ENCODE measurements around the gene TTC23. TPM values are rescaled to one million over a fixed set of nuclear protein-coding genes. Genes with fewer than 3 reads are reported as not detected.

TTC23 gene
- total and polyA plus RNA-seq, 7 donors, result 2.1 to 11.2 (median 7.8) TPM

DNA sequence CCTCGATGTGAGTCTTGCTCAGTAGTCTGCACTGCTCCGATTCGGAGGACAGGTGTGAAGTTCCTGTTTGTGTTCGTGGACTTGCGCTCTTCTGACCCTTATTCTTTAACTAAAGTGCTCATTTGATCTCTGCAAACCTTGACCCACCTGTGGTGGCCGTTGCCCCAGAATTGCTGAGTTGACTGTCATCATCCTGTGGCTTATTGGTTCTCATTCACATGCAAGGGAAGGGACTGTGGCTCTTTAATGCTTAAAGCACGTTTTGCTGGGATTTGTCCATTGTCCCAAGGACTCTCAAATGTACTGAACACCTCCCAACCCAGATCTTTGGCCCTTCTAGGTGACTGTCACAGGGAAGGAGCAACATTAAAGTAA lies 131.1 kb downstream of the TTC23 start:
- Histone ChIP-seq H3K4me3 (no peak overlapping the region), H3K27me3 (ENCODE audit: insufficient read depth in 3 of 3, low read length in 2 of 3) (no peaks in the 10 kb centered on the region), H3K9me3 (no peaks in the 10 kb centered on the region), H3K27ac (peak overlapping the region; percentile 96), H3K36me3 (ENCODE audit: insufficient read depth in 1 of 2, low read depth in 1 of 2) (peaks cover 0 to 35% of the 10 kb centered on the region in 2 donors), H3K4me1 (peaks cover 78% of the 10 kb centered on the region)
- WGBS, 3 donors, result 58 to 78% (median 62%) methylated on average over 7 of the region's 7 CpGs
- intact Hi-C loops (cut with DNase I), result no loop called here
- ATAC-seq (no peak), DNase-seq (no peak)
- TF ChIP-seq, protein P1, sequence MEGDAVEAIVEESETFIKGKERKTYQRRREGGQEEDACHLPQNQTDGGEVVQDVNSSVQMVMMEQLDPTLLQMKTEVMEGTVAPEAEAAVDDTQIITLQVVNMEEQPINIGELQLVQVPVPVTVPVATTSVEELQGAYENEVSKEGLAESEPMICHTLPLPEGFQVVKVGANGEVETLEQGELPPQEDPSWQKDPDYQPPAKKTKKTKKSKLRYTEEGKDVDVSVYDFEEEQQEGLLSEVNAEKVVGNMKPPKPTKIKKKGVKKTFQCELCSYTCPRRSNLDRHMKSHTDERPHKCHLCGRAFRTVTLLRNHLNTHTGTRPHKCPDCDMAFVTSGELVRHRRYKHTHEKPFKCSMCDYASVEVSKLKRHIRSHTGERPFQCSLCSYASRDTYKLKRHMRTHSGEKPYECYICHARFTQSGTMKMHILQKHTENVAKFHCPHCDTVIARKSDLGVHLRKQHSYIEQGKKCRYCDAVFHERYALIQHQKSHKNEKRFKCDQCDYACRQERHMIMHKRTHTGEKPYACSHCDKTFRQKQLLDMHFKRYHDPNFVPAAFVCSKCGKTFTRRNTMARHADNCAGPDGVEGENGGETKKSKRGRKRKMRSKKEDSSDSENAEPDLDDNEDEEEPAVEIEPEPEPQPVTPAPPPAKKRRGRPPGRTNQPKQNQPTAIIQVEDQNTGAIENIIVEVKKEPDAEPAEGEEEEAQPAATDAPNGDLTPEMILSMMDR (IDR thresholded peaks at IDR 0.05), result no peak

DNA sequence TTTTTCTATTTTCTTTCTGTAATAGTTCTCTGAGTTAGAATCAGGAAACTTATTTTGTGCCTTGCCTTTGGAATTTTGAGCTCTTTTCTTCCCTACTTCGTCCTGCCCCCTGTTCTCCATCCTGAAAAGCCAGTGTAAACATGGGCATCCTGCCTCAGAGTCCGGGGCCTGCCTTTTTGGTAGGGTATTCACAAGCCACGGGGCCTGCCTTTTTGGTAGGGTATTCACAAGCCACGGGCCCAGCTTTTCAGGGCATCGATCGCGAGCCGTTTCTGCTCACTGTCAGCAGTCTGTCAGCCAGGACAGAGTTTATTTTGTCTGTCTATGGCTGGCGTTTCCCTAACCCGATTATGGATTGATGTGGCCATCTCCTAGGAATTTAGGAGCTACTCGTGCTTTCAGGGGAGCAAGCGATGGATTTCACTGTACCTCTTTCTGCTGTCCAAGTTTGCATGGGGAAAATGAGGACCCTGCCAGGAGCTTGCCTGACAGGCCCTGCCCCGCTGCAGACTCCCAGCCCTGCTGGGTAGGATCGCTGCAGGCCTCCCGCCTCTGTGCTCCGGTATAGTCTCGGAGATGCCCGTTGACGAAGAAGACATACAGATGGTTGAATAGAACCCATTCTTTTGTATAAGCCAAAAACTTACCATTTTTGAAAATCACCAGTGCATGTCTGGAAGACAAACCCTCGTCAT lies 131.7 kb downstream of the TTC23 start:
- peaks cover 79% of the 10 kb centered on the region for H3K4me1 ChIP-seq
- no peak for DNase-seq
- TF ChIP-seq, protein P1 (IDR thresholded peaks at IDR 0.05), result no peak
- no peaks in the 10 kb centered on the region for H3K27me3 ChIP-seq (ENCODE audit: insufficient read depth in 3 of 3, low read length in 2 of 3)
- no peaks in the 10 kb centered on the region for H3K9me3 ChIP-seq
- no peak for ATAC-seq
- no peak overlapping the region for H3K4me3 ChIP-seq
- 47 to 78% (median 52%) methylated on average over 20 of the region's 20 CpGs for WGBS, 3 donors
- intact Hi-C loops (cut with DNase I), result no loop called here
- peaks cover 0 to 35% of the 10 kb centered on the region in 2 donors for H3K36me3 ChIP-seq (ENCODE audit: insufficient read depth in 1 of 2, low read depth in 1 of 2)
- H3K27ac ChIP-seq, result peak overlapping the region; percentile 96

DNA sequence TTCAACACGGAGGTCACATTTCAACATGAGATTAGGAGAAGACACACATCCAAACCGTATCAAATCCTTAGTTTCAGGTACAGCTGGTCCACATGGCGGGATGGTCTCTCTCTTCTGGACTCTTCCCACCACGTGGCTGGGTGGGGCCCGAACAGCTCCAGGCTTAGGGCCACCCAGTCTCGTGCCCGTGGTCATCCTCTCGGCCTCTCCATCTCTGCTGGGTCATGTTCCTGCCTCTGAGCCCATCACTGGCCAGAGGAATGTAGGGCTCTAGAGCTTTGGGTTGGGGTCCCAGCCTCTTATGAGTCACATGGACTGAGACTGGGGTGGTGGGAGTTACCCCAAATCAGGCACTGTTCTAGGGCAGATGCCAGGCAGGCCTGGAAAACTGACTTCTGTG lies 132.3 kb downstream of the TTC23 start:
- ATAC-seq (no peak), DNase-seq (peak in 1 of 2 donors; percentile 37)
- Histone ChIP-seq H3K4me3 (no peak overlapping the region), H3K27ac (peak overlapping the region; percentile 96), H3K27me3 (ENCODE audit: insufficient read depth in 3 of 3, low read length in 2 of 3) (no peaks in the 10 kb centered on the region), H3K9me3 (no peaks in the 10 kb centered on the region), H3K36me3 (ENCODE audit: insufficient read depth in 1 of 2, low read depth in 1 of 2) (peaks cover 0 to 35% of the 10 kb centered on the region in 2 donors), H3K4me1 (peaks cover 79% of the 10 kb centered on the region)
- WGBS, 3 donors, result 41 to 76% (median 51%) methylated on average over 8 of the region's 8 CpGs
- TF ChIP-seq, protein P1 (IDR thresholded peaks at IDR 0.05), result no peak
- intact Hi-C loops (cut with DNase I), result no loop called here

DNA sequence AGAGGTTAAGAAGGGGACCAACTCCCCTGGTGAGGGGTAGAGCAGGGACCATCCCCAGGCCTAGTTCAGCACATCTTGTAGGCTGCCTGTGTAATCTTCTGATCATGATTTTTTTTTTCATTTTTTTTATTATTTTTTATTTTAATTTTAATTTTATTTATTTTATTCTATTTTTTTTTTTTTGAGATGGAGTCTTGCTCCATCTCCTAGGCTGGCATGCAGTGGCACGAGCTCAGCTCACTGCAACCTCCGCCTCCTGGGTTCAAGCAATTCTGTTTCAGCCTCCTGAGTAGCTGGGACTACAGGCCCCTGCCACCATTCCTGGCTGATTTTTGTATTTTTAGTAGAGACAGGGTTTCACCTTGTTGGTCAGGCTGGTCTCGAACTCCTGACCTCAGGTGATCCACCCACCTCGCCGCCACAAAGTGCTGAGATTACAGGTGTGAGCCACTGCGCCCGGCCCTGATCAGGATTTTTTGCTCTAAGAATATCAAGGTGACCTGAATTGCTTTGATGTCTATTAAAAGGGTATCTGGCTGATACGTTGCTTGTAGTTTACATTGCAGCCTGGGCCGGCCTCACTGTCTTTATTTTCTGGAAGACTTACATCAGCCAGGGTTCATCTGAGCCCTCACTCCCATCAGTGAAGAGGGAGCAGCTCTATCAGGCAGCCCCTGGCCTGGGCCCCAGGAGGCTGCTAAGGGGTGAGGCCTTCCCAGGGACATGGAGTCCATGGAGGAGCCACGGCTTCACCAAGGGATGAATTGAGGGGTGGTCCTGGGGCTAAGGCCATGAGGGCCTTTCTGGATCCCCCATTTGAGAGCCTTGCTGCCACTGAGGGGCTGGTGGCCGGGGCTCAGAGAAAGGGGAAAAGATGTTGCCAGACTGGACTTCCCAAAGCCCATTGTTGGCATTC lies 133.8 kb downstream of the TTC23 start:
- H3K4me1 ChIP-seq, result peaks cover 84% of the 10 kb centered on the region
- 54 to 75% (median 56%) methylated on average over 11 of the region's 11 CpGs for WGBS, 3 donors
- peaks cover 0 to 32% of the 10 kb centered on the region in 2 donors for H3K36me3 ChIP-seq (ENCODE audit: insufficient read depth in 1 of 2, low read depth in 1 of 2)
- DNase-seq (peak in 1 of 2 donors; percentile 33), ATAC-seq (no peak)
- H3K27ac ChIP-seq, result peak overlapping the region; percentile 96
- H3K27me3 ChIP-seq (ENCODE audit: insufficient read depth in 3 of 3, low read length in 2 of 3), result no peaks in the 10 kb centered on the region
- no peaks in the 10 kb centered on the region for H3K9me3 ChIP-seq
- intact Hi-C loops (cut with DNase I), result no loop called here
- TF ChIP-seq, protein P1 (IDR thresholded peaks at IDR 0.05), result no peak
- H3K4me3 ChIP-seq, result no peak overlapping the region
